GM12878 (cell line): ENCODE results near the gene IPO11. TPM values are rescaled to one million over a fixed set of nuclear protein-coding genes. Genes with fewer than 3 reads are reported as not detected.

Experiments
- ATAC-seq: fragments of 200-7000 bp; cut with Tn5 transposase; 3 replicates; pipeline ENCODE4 v1.9.1; 2020; ENCODE audit warnings: mild to moderate bottlenecking, moderate library complexity
- BruUV-seq: library from RNA; stranded (reverse); fragments of 400-500 nt; replicated peaks from 2 replicates; lab custom pipeline; 2021; lab: Mats Ljungman, UMichigan
- CTCF ChIA-PET: fragments of 300-600 bp; sonication (Branson Sonifier 250); formaldehyde crosslinking; extraction: SDS; loops from one replicate; lab custom pipeline; 2021; ENCODE audit warnings: inconsistent platforms; lab: Yijun Ruan, JAX
- POLR2A ChIA-PET: fragments of 350-600 bp; formaldehyde crosslinking; extraction: SDS; loops from one replicate; lab custom pipeline; 2021; ENCODE audit warnings: inconsistent platforms; lab: Charles Lee
- RAD21 ChIA-PET: fragments of 300-600 bp; sonication (Branson Sonifier 250); formaldehyde crosslinking; loops from one replicate; lab custom pipeline; 2023; ENCODE audit warnings: antibody characterized with exemption; ENCODE audit not compliant: unreplicated experiment; lab: Charles Lee
- SMC1A ChIA-PET: fragments of 300-600 bp; sonication (Branson Sonifier 250); formaldehyde crosslinking; loops from one replicate; lab custom pipeline; 2023; ENCODE audit not compliant: unreplicated experiment, uncharacterized antibody; lab: Charles Lee
- DNase-seq: peaks from one replicate; pipeline ENCODE4 v3.0.0-alpha.2; 2011; ENCODE audit warnings: low read depth, low spot score
- FAIRE-seq: peaks from 3 replicates; lab custom pipeline; 2011; peaks lifted over from hg19 to GRCh38; lab: Jason Lieb, UNC
- H2AFZ ChIP-seq: 2 replicates; pipeline ENCODE4 v1.6.0; 2011; ENCODE audit warnings: low read depth, low read length, control low read depth; ENCODE audit not compliant: control insufficient read depth
- H3K27ac ChIP-seq: 2 replicates; pipeline ENCODE4 v1.5.1; 2011; ENCODE audit warnings: control low read depth; ENCODE audit not compliant: control insufficient read depth, insufficient read depth
- H3K27me3 ChIP-seq, 2 experiments: replicated peaks in 1 of 2; 2 replicates each; pipeline versions ENCODE4 v1.6.0 to v1.6.1; 2011; ENCODE audit warnings: low read length in 1 of 2; ENCODE audit not compliant: control insufficient read depth in 2 of 2, insufficient read depth in 2 of 2
- H3K36me3 ChIP-seq, 2 experiments: 2 replicates each; pipeline ENCODE4 v1.5.1; 2011; ENCODE audit warnings: low read length in 1 of 2; ENCODE audit not compliant: control insufficient read depth in 2 of 2, insufficient read depth in 2 of 2
- H3K4me1 ChIP-seq: 2 replicates; pipeline ENCODE4 v1.6.1; 2011; ENCODE audit warnings: mild to moderate bottlenecking, low read length, moderate library complexity, mixed read lengths; ENCODE audit not compliant: control insufficient read depth, insufficient read depth
- H3K4me2 ChIP-seq: 2 replicates; pipeline ENCODE4 v1.6.0; 2011; ENCODE audit warnings: control low read depth; ENCODE audit not compliant: control insufficient read depth, insufficient read depth
- H3K4me3 ChIP-seq: fragments of 200-600 bp; sonication (generic); 2 replicates; pipeline ENCODE4 v1.5.1; 2016
- H3K79me2 ChIP-seq: 2 replicates; pipeline ENCODE4 v1.6.0; 2011; ENCODE audit warnings: low read length; ENCODE audit not compliant: control insufficient read depth, insufficient read depth
- H3K9ac ChIP-seq: 2 replicates; pipeline ENCODE4 v1.8.0; 2011; ENCODE audit warnings: low read length, control low read depth, mixed read lengths; ENCODE audit not compliant: control insufficient read depth, insufficient read depth
- H3K9me3 ChIP-seq: replicated peaks from 3 replicates; pipeline ENCODE4 v1.5.1; 2011; ENCODE audit warnings: mild to moderate bottlenecking, low read length; ENCODE audit not compliant: control insufficient read depth, insufficient read depth
- H4K20me1 ChIP-seq: 2 replicates; pipeline ENCODE4 v1.6.0; 2011; ENCODE audit not compliant: control insufficient read depth, insufficient read depth
- CREM ChIP-seq: IDR thresholded peaks from 2 replicates; pipeline ENCODE4 v1.6.1; 2014; ENCODE audit warnings: antibody characterized with exemption, low read depth
- FOXM1 ChIP-seq: IDR thresholded peaks from 2 replicates; pipeline ENCODE4 v1.6.1; 2012; ENCODE audit warnings: low read depth, mild to moderate bottlenecking, inconsistent platforms, low read length, moderate library complexity
- ZSCAN29 ChIP-seq: fragments of 450-650 bp; IDR thresholded peaks from 2 replicates; pipeline ENCODE4 v1.6.1; 2017; ENCODE audit warnings: mild to moderate bottlenecking, moderate library complexity
- whole genome bisulfite sequencing: methylation state at CpG from one replicate; pipeline ENCODE4 v1.1.6; 2016; ENCODE audit warnings: low lambda C conversion rate; ENCODE audit not compliant: insufficient replicate concordance, insufficient coverage; ENCODE audit errors: missing lambda C conversion rate; 5-methylcytosine and 5-hydroxymethylcytosine counted together
- in situ Hi-C: fragments of 300-500 bp; cut with MboI; formaldehyde crosslinking; loops from 9 replicates; pipeline ENCODE4 v1.14.3; 2018; ENCODE audit warnings: mixed read lengths
- intact Hi-C: fragments of 100-400 bp; cut with micrococcal nuclease; formaldehyde crosslinking; loops from one replicate; pipeline ENCODE4 v1.14.2; 2022; ENCODE audit not compliant: unreplicated experiment
- polyA plus RNA-seq, 11 experiments: library from polyadenylated mRNA; depleted of rRNA in 4 of 11; unstranded in 6 of 11; stranded (reverse) in 5 of 11; fragments of >200 nt; fragmentation: Nextera tagmentation in 4 of 11; fragmentation: Illumina TruSeq in 1 of 11; extraction: Ambion mirVana in 4 of 11; extraction: Trizol in 1 of 11; gene quantifications; 1 replicate in 1 of 11; 2 replicates in 10 of 11; pipeline versions ENCODE4 v1.2.1 to v1.2.3, GENCODE V29; 2011 to 2016; ENCODE audit warnings: inconsistent platforms in 2 of 11, missing spikeins in 2 of 11, low read depth in 1 of 11
- total RNA-seq, 4 experiments: library from RNA; depleted of rRNA in 3 of 4; stranded (reverse); fragments of >200 nt in 3 of 4; fragmentation: Illumina TruSeq in 1 of 4; extraction: Trizol in 1 of 4; gene quantifications; 2 replicates each; pipeline versions ENCODE4 v1.2.1 to v1.2.3, GENCODE V29; 2013 to 2021
- TF ChIP-seq, protein P1 (sequence below): IDR thresholded peaks from 2 replicates; pipeline ENCODE4 v1.6.1; 2012; ENCODE audit warnings: improper control_type of control experiment, low read depth, low read length; ENCODE audit not compliant: insufficient replicate concordance

IPO11 gene
- total and polyA plus RNA-seq, 10 of the 15 experiments (the other 5 are each of a cell fraction or from before 2014, with no cell fraction given), result 14.1 to 49.3 (median 29.8) TPM

DNA sequence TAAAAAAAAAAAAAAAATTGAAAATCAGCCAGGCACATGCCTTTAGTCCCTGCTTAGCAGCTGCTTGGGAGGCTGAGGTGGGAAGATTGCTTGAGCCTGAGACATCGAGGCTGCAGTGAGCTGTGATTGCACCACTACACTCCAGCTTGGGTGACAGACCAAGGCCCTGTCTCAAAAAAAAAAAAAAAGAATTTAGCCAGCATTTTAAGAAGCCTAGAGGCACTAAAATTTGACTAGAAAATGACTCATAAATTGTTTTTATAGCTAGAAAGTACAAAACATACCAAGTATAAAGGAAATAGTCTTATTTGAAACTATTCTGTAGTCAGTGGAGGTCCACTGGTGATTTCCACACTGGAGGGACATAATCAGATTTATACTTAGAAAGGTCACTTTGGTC is 183.5 kb downstream of the IPO11 start:
- WGBS, result 100% methylated on average over 1 of the region's 1 CpG
- Histone ChIP-seq H3K4me3 (no peak overlapping the region), H3K36me3 (peaks cover 0 to 2% of the 10 kb centered on the region in 2 experiments; a peak in 2 of 4 replicates), H3K4me1 (no peaks in the 10 kb centered on the region; the same call in 1 of the 2 replicates), H3K79me2 (no peaks in the 10 kb centered on the region), H3K27ac (no peak overlapping the region), H3K9ac (no peak overlapping the region), H3K4me2 (no peak overlapping the region), H3K9me3 (no peaks in the 10 kb centered on the region), H3K27me3 (no peaks in the 10 kb centered on the region), H4K20me1 (no peaks in the 10 kb centered on the region), H2AFZ (no peak overlapping the region)
- no TSS peak for BruUV-seq
- no peak for DNase-seq
- in situ Hi-C loops, result no loop called here
- ChIA-PET CTCF (interaction anchor here (1.2 kb wide), 1 partner anchor 15 kb away, joined by 4 read pairs; no protein-coding TSS in a partner anchor), POLR2A (no interaction called here), SMC1A (interaction anchor here (0.6 to 3.5 kb wide), 4 partner anchors 9 to 57 kb away, joined by 3 to 11 read pairs (median 5); no protein-coding TSS in a partner anchor), RAD21 (interaction anchor here (0.6 kb wide), 1 partner anchor 12 kb away, joined by 3 read pairs; no protein-coding TSS in a partner anchor)
- no peak for FAIRE-seq
- intact Hi-C loops, result no loop called here
- no peak for ATAC-seq
- TF ChIP-seq ZSCAN29 (no peak), FOXM1 (no peak), CREM (no peak)
- TF ChIP-seq, protein P1, sequence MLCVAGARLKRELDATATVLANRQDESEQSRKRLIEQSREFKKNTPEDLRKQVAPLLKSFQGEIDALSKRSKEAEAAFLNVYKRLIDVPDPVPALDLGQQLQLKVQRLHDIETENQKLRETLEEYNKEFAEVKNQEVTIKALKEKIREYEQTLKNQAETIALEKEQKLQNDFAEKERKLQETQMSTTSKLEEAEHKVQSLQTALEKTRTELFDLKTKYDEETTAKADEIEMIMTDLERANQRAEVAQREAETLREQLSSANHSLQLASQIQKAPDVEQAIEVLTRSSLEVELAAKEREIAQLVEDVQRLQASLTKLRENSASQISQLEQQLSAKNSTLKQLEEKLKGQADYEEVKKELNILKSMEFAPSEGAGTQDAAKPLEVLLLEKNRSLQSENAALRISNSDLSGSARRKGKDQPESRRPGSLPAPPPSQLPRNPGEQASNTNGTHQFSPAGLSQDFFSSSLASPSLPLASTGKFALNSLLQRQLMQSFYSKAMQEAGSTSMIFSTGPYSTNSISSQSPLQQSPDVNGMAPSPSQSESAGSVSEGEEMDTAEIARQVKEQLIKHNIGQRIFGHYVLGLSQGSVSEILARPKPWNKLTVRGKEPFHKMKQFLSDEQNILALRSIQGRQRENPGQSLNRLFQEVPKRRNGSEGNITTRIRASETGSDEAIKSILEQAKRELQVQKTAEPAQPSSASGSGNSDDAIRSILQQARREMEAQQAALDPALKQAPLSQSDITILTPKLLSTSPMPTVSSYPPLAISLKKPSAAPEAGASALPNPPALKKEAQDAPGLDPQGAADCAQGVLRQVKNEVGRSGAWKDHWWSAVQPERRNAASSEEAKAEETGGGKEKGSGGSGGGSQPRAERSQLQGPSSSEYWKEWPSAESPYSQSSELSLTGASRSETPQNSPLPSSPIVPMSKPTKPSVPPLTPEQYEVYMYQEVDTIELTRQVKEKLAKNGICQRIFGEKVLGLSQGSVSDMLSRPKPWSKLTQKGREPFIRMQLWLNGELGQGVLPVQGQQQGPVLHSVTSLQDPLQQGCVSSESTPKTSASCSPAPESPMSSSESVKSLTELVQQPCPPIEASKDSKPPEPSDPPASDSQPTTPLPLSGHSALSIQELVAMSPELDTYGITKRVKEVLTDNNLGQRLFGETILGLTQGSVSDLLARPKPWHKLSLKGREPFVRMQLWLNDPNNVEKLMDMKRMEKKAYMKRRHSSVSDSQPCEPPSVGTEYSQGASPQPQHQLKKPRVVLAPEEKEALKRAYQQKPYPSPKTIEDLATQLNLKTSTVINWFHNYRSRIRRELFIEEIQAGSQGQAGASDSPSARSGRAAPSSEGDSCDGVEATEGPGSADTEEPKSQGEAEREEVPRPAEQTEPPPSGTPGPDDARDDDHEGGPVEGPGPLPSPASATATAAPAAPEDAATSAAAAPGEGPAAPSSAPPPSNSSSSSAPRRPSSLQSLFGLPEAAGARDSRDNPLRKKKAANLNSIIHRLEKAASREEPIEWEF, result no peak
